LNCaP clone FGC (cell line): Measurements from ENCODE around the gene SRGAP3.

ENCODE experiments used
- DNase-seq: peaks from one replicate; pipeline ENCODE4 v3.0.0-alpha.2; 2011; ENCODE audit warnings: low read depth
- H3K4me3 ChIP-seq: 2 replicates; pipeline ENCODE4 v1.5.1; 2011; ENCODE audit warnings: mild to moderate bottlenecking, low read depth, low read length, control low read depth
- CTCF ChIP-seq: IDR thresholded peaks from 2 replicates; pipeline ENCODE4 v1.5.1; 2012; ENCODE audit warnings: mild to moderate bottlenecking; ENCODE audit not compliant: control insufficient read depth, insufficient read depth; ENCODE audit errors: extremely low read depth

The SRGAP3 gene

DNA sequence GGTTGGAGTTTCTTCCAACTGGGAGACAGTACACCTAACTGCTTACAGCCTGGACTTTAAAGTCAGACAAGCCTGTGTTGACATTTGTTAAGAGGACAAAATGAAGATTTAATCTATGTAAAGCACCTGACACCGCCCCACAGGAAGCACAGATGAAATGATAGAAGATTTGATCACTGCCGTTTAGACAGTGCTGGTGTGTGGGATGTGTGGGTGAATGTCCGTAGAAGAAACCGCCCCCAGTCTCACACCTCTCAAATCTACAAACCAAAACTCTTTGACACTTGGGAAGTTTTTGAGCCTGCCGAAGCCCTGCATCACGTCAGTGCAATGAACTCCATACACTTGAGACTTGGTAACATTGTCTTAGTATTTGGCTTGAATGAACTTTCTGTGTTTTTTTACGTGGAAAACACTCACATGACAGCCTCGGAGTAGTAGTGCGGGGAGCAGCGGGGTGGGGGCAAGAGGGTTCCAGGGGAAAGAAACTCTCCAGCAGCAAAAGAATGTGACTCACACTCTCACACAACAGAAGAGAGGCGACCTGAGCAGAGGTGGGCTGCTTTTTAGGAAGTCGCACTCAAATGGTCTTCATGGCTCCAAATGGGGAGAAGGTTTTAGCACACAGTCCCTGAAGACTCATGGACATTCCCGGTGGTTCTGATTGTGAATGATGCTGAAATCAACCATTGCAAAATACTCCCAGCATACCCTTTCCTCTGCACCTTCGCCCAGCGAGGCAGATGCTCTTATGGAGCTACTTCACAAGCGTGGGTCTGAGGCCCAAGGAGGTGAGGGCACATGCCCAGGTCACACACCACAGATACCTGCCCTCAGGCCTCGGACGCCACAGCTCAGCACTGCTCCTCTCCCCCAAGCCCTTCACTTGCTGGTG, 79.2 kb downstream of the SRGAP3 start:
- DNase-seq = no peak
- no peak overlapping the region for H3K4me3 ChIP-seq
- TF ChIP-seq CTCF = no peak

DNA sequence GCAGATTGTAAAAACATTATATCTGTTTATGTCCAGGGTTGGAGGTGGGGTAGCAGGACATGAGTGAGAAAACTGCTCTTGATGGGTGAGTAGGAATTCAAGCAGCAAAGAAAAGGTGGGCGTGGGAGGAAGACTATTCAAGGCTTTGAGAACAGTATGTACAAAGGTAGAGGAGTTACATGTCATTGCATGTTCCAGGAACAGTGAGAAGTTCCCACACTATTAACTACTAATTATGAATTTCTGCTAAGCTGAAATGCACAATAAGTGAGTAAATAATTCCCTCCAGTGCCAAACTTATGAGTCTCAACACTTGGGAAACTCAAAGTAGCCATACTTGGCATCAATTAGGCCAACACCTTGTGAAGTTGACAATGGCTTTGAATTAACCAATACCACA, 80.1 kb downstream of the SRGAP3 start:
- no peak for DNase-seq
- no peak for TF ChIP-seq CTCF
- no peak overlapping the region for H3K4me3 ChIP-seq

GRCh38 chr3:9168241-9168741, 81.2 kb downstream of the SRGAP3 start:
- H3K4me3 ChIP-seq = no peak overlapping the region
- DNase-seq = no peak
- no peak for TF ChIP-seq CTCF

- no peak for TF ChIP-seq CTCF
- DNase-seq = no peak
- no peak overlapping the region for H3K4me3 ChIP-seq
These were observed 82.2 kb downstream of the SRGAP3 start for GRCh38 chr3:9167222-9167621.

DNA sequence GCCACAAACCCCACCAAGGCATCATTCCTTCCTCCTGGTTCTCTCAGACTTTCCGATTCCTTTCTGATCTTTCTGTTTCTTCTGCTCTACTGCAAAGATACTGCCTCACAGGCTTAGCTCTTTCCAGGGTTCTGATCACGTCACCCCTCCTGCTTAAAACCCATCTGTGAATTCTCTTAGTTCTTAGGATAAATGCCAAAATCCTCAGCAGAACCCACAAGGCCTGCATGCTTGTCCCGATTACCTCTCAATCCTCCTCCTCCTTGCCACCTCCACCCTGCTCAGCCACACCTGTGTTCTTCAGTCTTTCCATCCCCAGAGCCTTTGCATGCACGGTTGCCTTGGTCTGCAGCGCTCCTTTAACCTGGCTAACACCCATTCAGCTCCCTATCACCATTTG, 84.0 kb downstream of the SRGAP3 start:
- no peak for DNase-seq
- no peak overlapping the region for H3K4me3 ChIP-seq
- TF ChIP-seq CTCF = no peak

- TF ChIP-seq CTCF = no peak
- no peak for DNase-seq
- no peak overlapping the region for H3K4me3 ChIP-seq
These were observed 86.2 kb downstream of the SRGAP3 start for GRCh38 chr3:9163289-9163688.

- no peak for TF ChIP-seq CTCF
- H3K4me3 ChIP-seq = no peak overlapping the region
- DNase-seq = no peak
These were observed 87.6 kb downstream of the SRGAP3 start for GRCh38 chr3:9161811-9162210.
